ENCODE measurements around the gene RAB42. TPM values are rescaled to one million over a fixed set of nuclear protein-coding genes. Genes with fewer than 3 reads are reported as not detected.

The RAB42 gene
- total and polyA plus RNA-seq, 9 of the 15 experiments (the other 6 are each of a cell fraction or from before 2014, with no cell fraction given): 0.07 to 0.14 (median 0.12) TPM; not detected in 6

- TF ChIP-seq MNT (conservative IDR thresholded peaks at IDR 0.05) (peak; percentile 66 to 70), HIVEP1 (CRISPR knock-in tag; IDR thresholded peaks at IDR 0.05) (no peak), L3MBTL2 (IDR thresholded peaks at IDR 0.05) (peak; percentile 90), SPI1 (IDR thresholded peaks at IDR 0.05; ENCODE audit: borderline replicate concordance, low read depth, low read length) (no peak), ZNF507 (tag; conservative IDR thresholded peaks at IDR 0.05) (no peak), ARID1B (IDR thresholded peaks at IDR 0.05) (no peak), ZNF644 (tag; IDR thresholded peaks at IDR 0.05; ENCODE audit: low read depth) (no peak), WHSC1 (IDR thresholded peaks at IDR 0.05; ENCODE audit: low read length) (no peak), ERF (CRISPR knock-in tag; IDR thresholded peaks at IDR 0.05) (no peak; the same call in 1 of the 2 replicates), ZNF146 (CRISPR knock-in tag; IDR thresholded peaks at IDR 0.05; ENCODE audit: unreplicated experiment) (no peak), MEF2D (tag; conservative IDR thresholded peaks at IDR 0.05; ENCODE audit: low read depth) (no peak), MYNN (IDR thresholded peaks at IDR 0.05) (peak; percentile 49; the same call in 1 of the 2 replicates), MYNN (CRISPR knock-in tag; IDR thresholded peaks at IDR 0.05) (no peak), CAMTA2 (CRISPR knock-in tag; conservative IDR thresholded peaks at IDR 0.05) (no peak), RBM15 (IDR thresholded peaks at IDR 0.05; ENCODE audit: insufficient read depth, low read length) (no peak), RBM17 (IDR thresholded peaks at IDR 0.05; ENCODE audit: borderline replicate concordance, low read depth, low read length) (no peak), ZNF23 (CRISPR knock-in tag; IDR thresholded peaks at IDR 0.05) (no peak), BCOR (IDR thresholded peaks at IDR 0.05) (no peak; the same call in 1 of the 2 replicates), NFYB (IDR thresholded peaks at IDR 0.05; ENCODE audit: extremely low read depth, insufficient read length) (no peak), PHF20 (IDR thresholded peaks at IDR 0.05; ENCODE audit: partially characterized antibody) (peak; percentile 55), HMGXB4 (CRISPR knock-in tag; IDR thresholded peaks at IDR 0.05) (peak; percentile 89; the same call in 1 of the 2 replicates), DPF2 (IDR thresholded peaks at IDR 0.05) (no peak), ETS2 (tag; IDR thresholded peaks at IDR 0.05; ENCODE audit: borderline replicate concordance, poor library complexity, severe bottlenecking) (no peak)
These were observed 39.1 kb upstream of the RAB42 start, which contains the start of gene TRNAU1AP (continued) for GRCh38 chr1:28552758-28553663.
